Measurements from ENCODE around the gene COL20A1.

- no peak for TF ChIP-seq POLR2A (IDR thresholded peaks at IDR 0.05; ENCODE audit: low read length)
- no peak for TF ChIP-seq GATA1 (IDR thresholded peaks at IDR 0.05; ENCODE audit: low read depth, low read length)
Measured at GRCh38 chr20:63365601-63366389, 72.8 kb downstream of the COL20A1 start.
